GM19023 (cell line): Measurements from ENCODE around the gene OTOL1.

Experiments used
- ATAC-seq: cut with Tn5 transposase; IDR thresholded peaks from one replicate; pipeline ENCODE4 v1.9.1; 2021; ENCODE audit warnings: mild to moderate bottlenecking, moderate library complexity; ENCODE audit not compliant: unreplicated experiment

OTOL1 gene

DNA sequence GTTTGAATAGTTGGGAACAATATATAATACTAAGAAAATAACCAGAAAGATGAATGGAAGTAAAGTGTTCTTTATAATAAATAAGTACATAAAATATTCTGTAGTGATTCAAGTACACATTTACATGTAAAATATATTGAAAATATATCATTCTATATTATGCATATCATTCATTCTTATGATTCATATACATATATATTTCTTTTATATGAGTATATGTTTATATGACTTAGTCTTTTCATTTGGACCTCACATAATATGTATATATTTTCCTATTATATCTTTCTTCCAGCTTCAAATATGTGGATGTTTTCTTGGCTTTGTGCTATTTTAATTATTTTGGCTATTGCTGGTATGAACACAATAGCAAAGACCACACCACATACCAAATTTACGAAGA lies at the start of gene OTOL1:
Gene OTOL1, plus strand, starts transcription at position 301 of the 400 bp plus-strand sequence. Its CDS starts 0 bp downstream, at position 301.
- ATAC-seq = no peak

DNA sequence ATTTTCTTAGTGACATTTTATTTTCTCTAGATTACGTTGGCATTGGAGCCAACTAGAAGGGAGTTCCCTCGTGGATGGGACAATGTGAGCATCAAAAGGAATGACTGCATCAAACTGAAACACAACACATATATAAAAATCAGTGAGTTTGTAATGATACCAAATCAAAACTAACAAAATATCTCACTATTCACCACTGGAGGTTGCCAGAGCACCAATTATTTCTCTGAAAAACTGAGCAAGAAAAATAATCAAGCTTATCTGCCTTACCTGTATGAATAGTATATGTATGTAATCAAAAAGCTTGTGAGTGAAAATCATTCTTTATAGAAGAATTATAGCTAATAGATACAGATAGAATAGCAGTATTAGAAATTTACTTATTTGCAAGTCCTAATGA lies 46.8 kb upstream of the OTOL1 start:
- no peak for ATAC-seq

DNA sequence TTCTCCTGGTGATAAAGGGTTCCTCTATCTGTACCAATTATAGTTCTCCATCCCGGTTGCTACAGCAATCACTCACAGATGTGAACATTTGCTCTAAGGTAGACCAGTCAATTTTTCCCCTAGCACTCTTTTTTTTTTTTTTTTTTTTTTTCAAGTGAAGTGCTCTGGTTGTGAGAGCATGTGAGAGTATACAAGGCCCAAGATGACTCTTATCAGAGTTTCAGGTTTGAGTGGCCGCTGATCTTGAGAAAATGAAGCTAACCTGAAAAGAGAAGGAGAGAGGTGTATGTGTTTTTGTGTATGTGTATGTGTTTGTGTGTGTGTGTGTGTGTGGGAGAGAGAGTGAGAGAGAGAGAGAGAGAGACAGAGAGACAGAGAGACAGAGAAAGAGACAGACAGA lies 44.4 kb upstream of the OTOL1 start:
- no peak for ATAC-seq

DNA sequence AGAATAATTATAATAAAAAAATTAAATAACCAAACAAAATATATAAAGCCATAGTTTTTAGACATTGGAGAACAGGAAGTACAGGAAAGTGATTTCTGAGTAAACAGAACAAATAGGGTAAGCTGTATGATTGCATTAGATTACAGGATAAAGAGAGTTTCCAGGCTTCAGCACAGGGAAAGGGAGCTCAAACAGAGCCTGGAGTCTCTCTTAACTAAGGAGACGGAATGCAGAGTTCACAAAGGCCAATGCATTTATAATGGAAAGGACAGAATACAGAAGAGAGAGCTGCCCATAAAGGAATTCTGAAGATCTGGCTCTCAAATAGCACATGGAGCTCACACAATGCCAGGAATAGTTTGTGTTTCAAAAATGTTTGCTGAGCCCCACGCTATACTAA lies 42.0 kb upstream of the OTOL1 start:
- no peak for ATAC-seq

GRCh38 chr3:161455962-161456361 lies 40.6 kb upstream of the OTOL1 start:
- no peak for ATAC-seq

DNA sequence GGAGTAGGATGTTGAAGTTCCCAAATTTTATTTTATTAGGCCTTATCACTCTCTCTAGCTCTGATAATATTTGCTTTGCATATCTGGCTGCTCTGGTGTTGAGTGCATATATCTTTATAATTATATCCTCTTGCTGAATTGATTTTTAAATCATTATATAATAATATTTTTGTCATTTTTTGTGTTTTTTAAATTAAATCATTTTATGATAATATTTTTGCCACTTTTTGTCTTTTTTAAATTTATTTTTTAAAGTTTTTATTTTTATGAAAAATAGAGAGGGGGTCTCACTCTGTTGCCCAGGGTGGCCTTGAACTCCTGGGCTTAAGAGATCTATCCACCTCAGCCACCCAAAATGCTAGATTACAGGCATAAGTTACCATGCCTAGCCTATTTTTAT lies 34.5 kb upstream of the OTOL1 start:
- ATAC-seq = no peak

GRCh38 chr3:161471211-161471610 lies 25.4 kb upstream of the OTOL1 start:
- ATAC-seq = no peak

GRCh38 chr3:161474139-161474538 lies 22.5 kb upstream of the OTOL1 start:
- no peak for ATAC-seq

GRCh38 chr3:161474741-161475140 lies 21.9 kb upstream of the OTOL1 start:
- no peak for ATAC-seq

DNA sequence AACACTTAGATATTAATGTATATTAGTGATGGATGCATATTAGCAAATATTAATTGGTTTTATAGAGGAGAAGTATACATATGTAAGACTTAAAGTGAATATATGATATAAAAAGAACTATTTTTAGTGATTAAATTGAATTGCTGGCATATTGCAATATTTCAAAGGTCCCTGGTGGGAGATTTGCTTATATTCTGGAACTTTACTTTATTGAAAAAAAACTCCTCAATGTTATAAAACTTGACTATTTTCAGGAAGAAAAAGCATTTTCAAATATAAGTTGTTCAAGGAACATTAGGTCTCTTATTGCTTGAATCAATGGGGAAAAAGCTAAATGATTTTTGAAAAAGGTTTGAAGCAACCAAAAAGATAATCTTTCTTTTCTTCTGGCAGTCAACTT lies 21.4 kb upstream of the OTOL1 start:
- ATAC-seq = no peak

DNA sequence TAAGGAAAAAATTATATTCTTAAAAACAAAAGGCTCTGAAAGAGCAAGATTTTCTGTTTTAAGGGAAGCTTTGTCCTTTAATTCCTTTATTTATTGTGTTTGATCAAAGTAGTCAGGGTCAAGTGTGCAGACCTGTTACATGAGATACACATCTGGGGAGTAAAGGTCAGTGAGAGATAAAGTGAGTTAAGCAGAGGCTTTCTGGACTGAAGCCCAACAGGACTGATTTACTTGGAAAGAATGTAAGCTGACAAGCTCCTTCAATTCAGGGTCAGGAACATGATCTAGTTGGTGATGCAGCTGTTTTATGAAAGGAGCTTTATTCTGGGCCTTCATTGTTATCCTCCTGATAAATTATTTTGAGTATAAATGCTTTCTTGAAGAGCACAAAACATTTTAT lies 20.7 kb upstream of the OTOL1 start:
- ATAC-seq = no peak

DNA sequence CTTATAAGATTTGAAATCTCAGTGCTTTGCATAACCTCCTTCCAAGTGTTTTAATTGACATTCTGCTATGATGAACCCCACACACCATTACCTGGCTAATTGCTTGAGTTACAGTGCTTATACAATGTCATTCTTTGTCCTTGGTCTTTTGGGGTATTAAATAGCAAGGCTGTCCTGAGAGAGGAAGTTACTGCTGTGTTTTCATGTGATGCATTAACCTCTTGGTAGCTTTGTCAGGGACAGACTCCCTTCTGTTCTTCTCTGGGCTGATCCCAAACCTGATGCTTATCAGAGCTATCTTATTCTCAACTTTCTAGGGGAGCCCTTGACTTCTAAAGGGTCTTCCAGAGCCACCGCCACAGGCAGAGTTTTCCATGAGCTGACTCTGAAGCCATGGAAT lies 12.4 kb upstream of the OTOL1 start:
- no peak for ATAC-seq

GRCh38 chr3:161488284-161488683 lies 8.3 kb upstream of the OTOL1 start:
- peak; percentile 51 for ATAC-seq

DNA sequence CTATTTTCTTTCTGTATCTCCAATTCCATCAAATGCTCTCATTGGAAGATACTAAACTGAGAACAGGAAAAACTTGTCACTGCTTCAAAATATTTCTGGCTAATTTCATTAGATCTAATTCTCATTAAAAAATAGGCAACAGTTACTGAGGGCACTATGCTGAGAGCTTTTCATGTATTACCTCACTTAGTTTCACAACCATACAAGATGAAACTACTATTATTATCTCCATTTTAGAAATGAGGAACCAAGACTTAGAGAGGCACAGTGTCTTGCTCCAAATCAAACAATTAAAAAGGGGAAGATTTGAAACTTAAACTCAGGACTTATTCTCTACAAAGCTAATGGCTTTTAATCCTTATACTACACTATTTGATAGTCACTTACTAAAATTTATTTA lies 7.2 kb upstream of the OTOL1 start:
- ATAC-seq = peak; percentile 86

GRCh38 chr3:161490845-161491244 lies 5.8 kb upstream of the OTOL1 start:
- ATAC-seq = peak; percentile 61

- no peak for ATAC-seq
Measured at GRCh38 chr3:161498259-161498921, 1.8 kb downstream of the OTOL1 start.

GRCh38 chr3:161500068-161500796 lies 3.6 kb downstream of the OTOL1 start:
- ATAC-seq = no peak

DNA sequence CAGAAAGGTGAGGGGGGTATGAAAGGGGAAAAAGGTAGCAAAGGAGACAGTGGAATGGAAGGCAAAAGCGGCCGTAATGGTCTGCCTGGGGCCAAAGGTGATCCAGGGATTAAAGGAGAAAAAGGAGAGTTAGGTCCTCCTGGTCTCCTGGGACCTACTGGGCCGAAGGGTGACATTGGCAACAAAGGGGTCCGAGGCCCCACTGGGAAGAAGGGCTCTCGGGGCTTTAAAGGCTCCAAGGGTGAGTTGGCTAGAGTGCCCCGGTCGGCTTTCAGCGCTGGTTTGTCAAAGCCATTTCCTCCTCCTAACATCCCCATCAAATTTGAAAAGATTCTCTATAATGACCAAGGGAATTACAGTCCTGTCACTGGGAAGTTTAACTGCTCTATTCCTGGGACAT lies 6.7 kb downstream of the OTOL1 start:
- no peak for ATAC-seq

GRCh38 chr3:161508852-161509477 lies 12.4 kb downstream of the OTOL1 start:
- peak; percentile 76 for ATAC-seq

GRCh38 chr3:161510510-161511260 lies 14.1 kb downstream of the OTOL1 start:
- no peak for ATAC-seq

GRCh38 chr3:161523916-161524315 lies 27.3 kb downstream of the OTOL1 start:
- no peak for ATAC-seq
